Astrocyte (in vitro differentiated cells and primary cell): ENCODE results near the gene ACTL6A. TPM values are rescaled to one million over a fixed set of nuclear protein-coding genes. Genes with fewer than 3 reads are reported as not detected.

Source experiments
- DNase-seq: peaks from one replicate; pipeline ENCODE4 v3.0.0-alpha.2; 2010; ENCODE audit warnings: low read depth
- FAIRE-seq: peaks from 2 replicates; lab custom pipeline; 2011; peaks lifted over from hg19 to GRCh38; lab: Jason Lieb, UNC
- H2AFZ ChIP-seq: 2 replicates; pipeline ENCODE4 v1.6.0; 2012; ENCODE audit warnings: low read depth, low read length, inconsistent platforms
- H3K27ac ChIP-seq: 2 replicates; pipeline ENCODE4 v1.5.1; 2011; ENCODE audit warnings: low read depth, low read length, inconsistent platforms
- H3K27me3 ChIP-seq: 2 replicates; pipeline ENCODE4 v1.6.0; 2011; ENCODE audit warnings: low read length, inconsistent platforms; ENCODE audit not compliant: insufficient read depth
- H3K36me3 ChIP-seq: 2 replicates; pipeline ENCODE4 v1.5.1; 2011; ENCODE audit warnings: low read length, inconsistent platforms; ENCODE audit not compliant: insufficient read depth
- H3K4me1 ChIP-seq: 2 replicates; pipeline ENCODE4 v1.5.1; 2011; ENCODE audit warnings: low read length, inconsistent platforms; ENCODE audit not compliant: insufficient read depth
- H3K4me2 ChIP-seq: 2 replicates; pipeline ENCODE4 v1.6.0; 2012; ENCODE audit warnings: low read length, inconsistent platforms
- H3K4me3 ChIP-seq: 2 replicates; pipeline ENCODE4 v1.5.1; 2011; ENCODE audit warnings: low read depth, mild to moderate bottlenecking, low read length, inconsistent platforms; ENCODE audit not compliant: insufficient read depth
- H3K79me2 ChIP-seq: 2 replicates; pipeline ENCODE4 v1.6.0; 2012; ENCODE audit warnings: mild to moderate bottlenecking, low read length, inconsistent platforms; ENCODE audit not compliant: insufficient read depth
- H3K9ac ChIP-seq: 2 replicates; pipeline ENCODE4 v1.6.0; 2012; ENCODE audit warnings: mild to moderate bottlenecking, low read length, inconsistent platforms
- H3K9me3 ChIP-seq: 2 replicates; pipeline ENCODE4 v1.5.1; 2012; ENCODE audit warnings: low read depth, mild to moderate bottlenecking, low read length, inconsistent platforms; ENCODE audit not compliant: insufficient read depth
- H4K20me1 ChIP-seq: 2 replicates; pipeline ENCODE4 v1.6.0; 2012; ENCODE audit warnings: low read length, inconsistent platforms; ENCODE audit not compliant: insufficient read depth
- H3K27ac Mint-ChIP-seq: one replicate; pipeline ENCODE4 v1.8.0; 2021; ENCODE audit warnings: mild to moderate bottlenecking, mixed read lengths; ENCODE audit not compliant: unreplicated experiment
- H3K27me3 Mint-ChIP-seq: one replicate; pipeline ENCODE4 v1.8.0; 2021; ENCODE audit warnings: low read depth, mixed read lengths; ENCODE audit not compliant: unreplicated experiment
- H3K36me3 Mint-ChIP-seq: one replicate; pipeline ENCODE4 v1.8.0; 2021; ENCODE audit warnings: low read depth, mixed read lengths; ENCODE audit not compliant: unreplicated experiment
- H3K4me1 Mint-ChIP-seq: one replicate; pipeline ENCODE4 v1.8.0; 2021; ENCODE audit warnings: low read depth, mixed read lengths; ENCODE audit not compliant: unreplicated experiment
- H3K4me3 Mint-ChIP-seq: one replicate; pipeline ENCODE4 v1.8.0; 2021; ENCODE audit warnings: mild to moderate bottlenecking, moderate library complexity, mixed read lengths; ENCODE audit not compliant: unreplicated experiment
- H3K9me3 Mint-ChIP-seq: one replicate; pipeline ENCODE4 v1.8.0; 2021; ENCODE audit warnings: mild to moderate bottlenecking, mixed read lengths; ENCODE audit not compliant: unreplicated experiment
- CTCF ChIP-seq: IDR thresholded peaks from 2 replicates; pipeline ENCODE4 v1.5.1; 2011; ENCODE audit warnings: low read depth, mild to moderate bottlenecking, inconsistent platforms, low read length, moderate library complexity; ENCODE audit not compliant: insufficient read depth
- EZH2 ChIP-seq: IDR thresholded peaks from 2 replicates; pipeline ENCODE4 v1.6.1; 2012; ENCODE audit warnings: mild to moderate bottlenecking, low read length, inconsistent platforms; ENCODE audit not compliant: insufficient read depth
- total RNA-seq: library from RNA; stranded (reverse); gene quantifications from 2 replicates; pipeline ENCODE4 v1.2.1, GENCODE V29; 2021

The ACTL6A gene
- total RNA-seq, 1 donor from 2014 or later = 47.0 TPM

- Histone ChIP-seq H3K9me3 (no peaks in the 10 kb centered on the region), H3K27ac (no peak overlapping the region), H3K9ac (peak overlapping the region; percentile 92), H4K20me1 (peaks cover 12% of the 10 kb centered on the region), H3K4me1 (peaks cover 4% of the 10 kb centered on the region), H3K4me3 (peak overlapping the region; percentile 97), H3K79me2 (peaks cover 78% of the 10 kb centered on the region), H2AFZ (no peak overlapping the region), H3K27me3 (no peaks in the 10 kb centered on the region), H3K36me3 (peaks cover 20% of the 10 kb centered on the region), H3K4me2 (peak overlapping the region; percentile 96)
- no peaks in the 10 kb centered on the region for H3K9me3 Mint-ChIP-seq
- no peak for DNase-seq
- TF ChIP-seq CTCF (no peak), EZH2 (no peak)
- peaks cover 7% of the 10 kb centered on the region for H3K4me1 Mint-ChIP-seq
- H3K4me3 Mint-ChIP-seq = peak overlapping the region; percentile 95
- no peak for FAIRE-seq
- H3K27me3 Mint-ChIP-seq = no peaks in the 10 kb centered on the region
- no peaks in the 10 kb centered on the region for H3K36me3 Mint-ChIP-seq
- H3K27ac Mint-ChIP-seq = no peak overlapping the region
Observed at GRCh38 chr3:179603321-179603720, 40.6 kb downstream of the ACTL6A start.

- H3K4me1 Mint-ChIP-seq = peaks cover 7% of the 10 kb centered on the region
Observed at GRCh38 chr3:179603831-179604230, 41.1 kb downstream of the ACTL6A start.

More at GRCh38 chr3:179603831-179604230, 41.1 kb downstream of the ACTL6A start:
- Histone ChIP-seq H3K27ac (peak overlapping the region; percentile 89), H4K20me1 (peaks cover 12% of the 10 kb centered on the region), H3K27me3 (no peaks in the 10 kb centered on the region), H3K36me3 (peaks cover 16% of the 10 kb centered on the region), H3K79me2 (peaks cover 79% of the 10 kb centered on the region), H3K4me3 (peak overlapping the region; percentile 97), H3K9me3 (no peaks in the 10 kb centered on the region), H3K9ac (peak overlapping the region; percentile 92), H2AFZ (peak overlapping the region; percentile 80), H3K4me2 (peak overlapping the region; percentile 96), H3K4me1 (peaks cover 4% of the 10 kb centered on the region)
- peak overlapping the region; percentile 95 for H3K4me3 Mint-ChIP-seq
- FAIRE-seq = no peak
- no peaks in the 10 kb centered on the region for H3K36me3 Mint-ChIP-seq
- H3K27me3 Mint-ChIP-seq = no peaks in the 10 kb centered on the region
- H3K27ac Mint-ChIP-seq = peak overlapping the region; percentile 98
- no peak for DNase-seq
- H3K9me3 Mint-ChIP-seq = no peaks in the 10 kb centered on the region
- TF ChIP-seq CTCF (no peak), EZH2 (no peak)
